Umbilical cord (tissue), 2 donors: ENCODE measurements around the gene ETV7. TPM values are rescaled to one million over a fixed set of nuclear protein-coding genes. Genes with fewer than 3 reads are reported as not detected.
"Not testable (repeated sequence)": the region's sequence is repeated elsewhere in the genome, so short reads cannot be mapped to it uniquely, and the experiment has no call there.

Experiments
- DNase-seq: peaks from one replicate; pipeline ENCODE4 v3.0.0-alpha.2; 2015; ENCODE audit warnings: low spot score
- total RNA-seq: library from RNA; depleted of rRNA; stranded (reverse); fragments of >200 nt; gene quantifications from one replicate; pipeline ENCODE4 v1.2.3, GENCODE V29; 2014; ENCODE audit warnings: low replicate concordance; ENCODE audit not compliant: insufficient read depth

ETV7 gene
- total RNA-seq, 1 donor from 2014 or later, result 0.96 TPM

DNA sequence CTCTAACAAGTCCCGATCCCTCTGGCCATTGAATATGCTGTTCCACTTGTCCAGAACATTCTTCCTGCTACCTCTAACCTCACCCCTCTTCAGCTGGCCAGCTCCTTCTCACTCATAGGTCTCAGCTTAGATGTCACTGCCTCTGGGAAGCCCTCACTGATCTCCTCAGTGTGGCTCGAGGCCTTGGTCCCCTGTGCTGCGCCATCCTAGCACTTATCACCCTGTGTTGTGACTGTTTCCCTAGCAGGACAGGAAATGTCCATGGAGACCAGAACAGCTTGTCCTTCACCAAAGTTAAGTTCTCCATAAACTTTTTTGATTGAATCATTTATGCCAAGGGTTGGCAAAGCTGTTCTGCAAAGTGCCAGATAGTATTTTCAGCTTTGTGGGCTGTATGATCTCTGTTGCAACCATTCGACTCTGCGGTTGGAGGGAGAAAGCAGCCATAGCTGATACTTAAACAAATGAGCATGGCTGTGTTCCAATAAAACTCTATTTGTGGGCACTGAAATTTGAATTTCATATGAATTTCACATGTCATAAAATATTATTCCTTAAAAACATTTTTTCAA is 44.3 kb downstream of the ETV7 start:
- no peak for DNase-seq

GRCh38 chr6:36340618-36341454 is 46.6 kb downstream of the ETV7 start:
- peak; percentile 59 for DNase-seq

DNA sequence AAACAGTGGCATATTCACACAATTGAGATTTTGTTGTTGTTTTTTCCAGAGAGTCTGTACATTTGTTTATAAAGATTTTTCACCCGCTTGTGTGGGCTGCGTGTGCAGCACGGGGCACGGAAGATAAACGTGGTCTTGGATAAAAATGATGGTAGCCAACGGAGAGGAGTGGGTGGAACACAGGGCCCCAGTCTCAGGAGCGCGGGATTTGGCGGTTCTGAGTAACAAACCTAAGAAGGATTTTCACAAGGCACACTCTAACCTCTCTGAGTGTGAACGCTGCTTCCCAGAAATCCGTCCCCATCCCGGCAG is 47.2 kb downstream of the ETV7 start:
- DNase-seq, result no peak

- no peak for DNase-seq
These were observed 48.3 kb downstream of the ETV7 start for GRCh38 chr6:36339146-36339545.

DNA sequence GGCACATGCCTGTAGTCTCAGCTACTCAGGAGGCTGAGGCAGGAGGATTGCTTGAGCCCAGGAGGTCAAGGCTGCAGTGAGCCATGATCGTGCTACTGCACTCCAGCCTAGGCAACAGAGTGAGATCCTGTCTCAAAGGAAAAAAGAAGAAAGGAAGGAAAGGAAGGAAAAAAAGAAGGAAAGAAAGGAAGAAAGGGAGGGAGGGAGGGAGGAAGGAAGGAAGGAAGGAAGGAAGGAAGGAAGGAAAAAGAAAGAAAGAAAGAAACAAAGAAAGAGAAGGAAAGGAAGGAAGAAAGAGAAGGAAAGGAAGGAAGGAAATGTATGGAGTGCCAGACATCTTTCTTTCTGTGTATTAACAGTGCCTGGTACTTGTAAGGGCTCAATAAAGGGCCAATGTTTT is 49.2 kb downstream of the ETV7 start:
- not testable (repeated sequence) for DNase-seq

DNA sequence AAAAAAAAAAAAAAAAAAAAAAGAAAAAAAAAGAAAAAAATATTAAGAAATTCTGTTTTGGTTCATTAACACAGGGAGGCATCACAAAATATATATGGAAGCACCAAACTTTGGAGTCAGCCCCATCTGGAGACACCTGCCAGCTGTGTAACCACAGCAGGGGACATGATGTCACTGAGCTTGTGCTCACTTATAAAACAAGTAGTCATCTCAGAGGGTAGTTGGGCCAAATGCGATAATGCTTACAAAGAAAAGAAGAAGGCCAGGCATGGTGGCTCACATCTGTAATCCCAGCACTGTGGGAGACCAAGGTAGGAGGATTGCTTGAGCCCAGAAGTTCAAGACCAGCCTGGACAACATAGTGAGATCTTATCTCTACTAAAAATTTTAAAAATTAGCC is 49.7 kb downstream of the ETV7 start:
- no peak for DNase-seq

DNA sequence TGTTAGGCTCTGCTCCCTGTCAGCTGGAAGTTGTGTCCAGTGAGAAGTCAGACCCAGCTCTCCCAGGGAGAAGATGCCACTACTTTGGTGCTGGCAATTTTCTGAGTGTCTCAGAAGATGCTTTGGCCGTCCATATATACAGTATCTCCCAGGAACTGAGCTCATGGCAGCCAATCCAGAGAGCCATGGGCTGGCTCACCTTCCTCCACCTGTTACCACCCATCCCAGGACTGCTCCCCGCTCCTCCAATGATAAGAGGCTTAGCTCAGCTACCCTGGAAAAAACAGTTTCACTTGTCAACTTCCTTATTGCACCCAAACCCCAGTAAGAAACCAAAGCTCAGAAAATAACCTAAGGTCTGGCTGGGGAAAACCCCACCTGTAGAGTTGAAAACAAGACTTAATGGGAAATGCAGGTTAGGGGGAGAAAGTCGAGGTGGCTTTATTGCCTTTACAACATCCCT is 50.7 kb downstream of the ETV7 start, which contains the start of gene BNIP5:
BNIP5 (minus strand) TSS at position 110 of the 463 bp plus-strand sequence. CDS start 6,198 bp downstream, outside the sequence.
- no peak for DNase-seq

DNA sequence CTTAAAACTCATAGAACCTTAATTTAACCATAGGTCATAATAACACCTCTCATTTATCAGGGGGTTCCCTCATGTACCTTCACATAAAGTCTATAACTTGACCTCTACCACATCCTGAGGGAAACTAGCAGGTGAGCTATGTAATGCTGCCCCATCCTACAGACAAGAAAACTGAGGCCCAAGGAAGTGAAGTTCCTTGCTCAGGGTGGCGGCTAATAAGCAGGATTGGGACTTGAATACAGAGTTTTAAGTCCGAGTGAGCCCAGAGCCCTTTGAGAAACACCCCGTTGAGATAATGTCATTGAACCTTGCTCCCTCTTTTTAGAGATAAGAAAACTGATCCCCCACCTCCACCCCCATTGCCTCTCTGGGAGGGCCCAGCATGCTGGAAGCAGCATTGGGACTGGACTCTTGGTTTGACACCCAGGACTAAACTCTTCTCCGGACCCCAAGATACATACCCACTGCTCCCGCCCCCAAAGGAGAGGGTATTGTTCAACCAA is 51.2 kb downstream of the ETV7 start:
- no peak for DNase-seq

DNA sequence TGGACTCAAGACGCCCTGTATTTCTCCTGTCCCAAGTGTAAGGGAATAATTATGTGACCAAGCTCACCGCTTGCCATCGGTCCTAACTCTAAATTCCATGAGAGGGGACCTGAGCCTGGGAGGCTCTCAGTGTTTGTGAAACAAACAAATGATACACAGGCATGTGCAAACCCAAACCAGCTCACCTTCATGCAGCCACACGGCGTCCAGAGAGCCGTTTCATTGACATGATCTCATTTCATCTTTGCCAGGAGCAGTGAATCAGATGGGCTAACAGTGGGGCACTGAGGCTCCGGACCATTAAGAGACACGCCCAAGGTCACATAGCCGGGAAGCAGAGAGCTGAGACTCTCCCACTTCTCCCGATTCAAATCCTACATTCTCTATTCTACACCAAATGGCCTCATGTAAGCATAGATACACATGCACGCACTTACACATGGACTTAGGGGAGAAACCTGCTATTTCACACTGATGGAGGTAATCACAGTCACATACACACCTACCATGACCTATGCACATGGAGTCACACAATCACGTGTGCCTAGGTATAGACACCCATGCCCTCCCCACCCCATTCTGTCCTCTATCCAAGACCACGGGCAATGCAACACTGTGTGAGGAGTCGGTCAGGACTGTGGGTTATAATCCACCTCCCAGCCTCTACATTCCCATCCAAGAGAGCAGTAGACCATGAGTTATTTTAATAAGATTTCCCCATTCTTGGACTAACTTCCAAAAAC is 51.8 kb downstream of the ETV7 start:
- no peak for DNase-seq

DNA sequence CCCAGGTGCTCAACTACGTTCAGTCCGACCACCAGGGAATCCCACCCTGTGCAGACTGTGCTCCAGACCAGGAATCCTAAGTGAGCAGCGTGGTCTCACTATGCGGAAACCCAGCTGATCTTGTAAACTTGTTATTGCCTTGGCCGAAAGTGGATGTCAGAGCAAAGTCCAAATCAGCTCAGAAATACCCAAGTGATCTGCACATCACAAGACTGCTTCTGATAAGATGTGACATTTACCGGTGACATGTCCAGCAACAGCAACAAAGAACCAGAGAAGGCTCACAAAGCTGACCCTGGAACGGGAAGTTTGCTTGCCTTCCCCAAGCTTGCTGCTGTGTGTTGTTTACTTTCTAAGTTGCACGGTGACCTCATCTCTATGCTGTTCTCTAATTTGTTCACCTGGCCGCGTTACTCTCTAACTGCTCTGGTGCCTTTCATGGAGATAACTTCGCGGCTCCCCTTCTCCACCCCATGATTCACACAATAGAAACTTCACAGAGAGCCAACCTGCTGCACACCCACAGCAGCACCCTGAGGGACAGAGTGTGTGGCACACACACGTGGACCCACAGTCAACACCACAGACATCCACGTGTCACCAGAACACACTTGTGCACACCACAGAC is 52.5 kb downstream of the ETV7 start:
- no peak for DNase-seq

DNA sequence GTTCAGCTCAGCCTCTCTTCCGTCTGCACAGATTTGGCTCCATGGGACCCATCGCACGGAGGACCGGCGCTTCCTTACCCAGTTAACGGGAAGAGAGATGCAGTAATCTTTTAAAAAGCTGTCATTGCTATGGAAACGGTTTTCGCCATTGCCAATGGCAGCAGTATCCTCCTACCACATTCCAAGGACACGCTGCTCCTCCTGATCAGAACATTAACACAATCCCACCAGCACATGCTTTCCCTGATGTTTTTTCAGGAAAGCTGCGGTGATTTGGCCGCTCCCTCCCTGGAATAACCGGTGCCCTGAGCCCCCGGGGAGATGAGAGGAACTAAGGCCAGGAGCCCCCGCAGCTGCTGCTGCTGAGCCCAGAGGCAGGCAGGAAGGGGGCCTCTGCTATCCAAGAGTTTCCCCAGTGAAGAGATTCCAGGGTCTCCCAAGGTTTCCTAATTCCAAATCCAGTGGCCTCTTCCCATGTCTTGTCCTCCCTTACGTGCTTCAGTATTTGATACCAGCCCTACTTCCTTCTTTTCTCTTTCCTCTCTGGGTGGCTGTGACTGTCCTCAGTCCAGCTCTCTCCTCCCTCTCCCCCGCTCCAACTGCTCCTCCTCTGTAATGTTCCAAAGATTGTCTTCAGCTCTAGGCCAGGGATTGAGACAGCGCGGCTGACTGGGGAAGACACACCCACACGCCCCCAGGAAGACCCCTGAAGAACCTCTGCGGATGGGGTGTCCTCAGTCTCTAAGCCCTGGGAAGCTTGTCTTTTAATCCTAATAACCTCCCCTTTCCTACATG is 53.3 kb downstream of the ETV7 start:
- DNase-seq, result no peak

DNA sequence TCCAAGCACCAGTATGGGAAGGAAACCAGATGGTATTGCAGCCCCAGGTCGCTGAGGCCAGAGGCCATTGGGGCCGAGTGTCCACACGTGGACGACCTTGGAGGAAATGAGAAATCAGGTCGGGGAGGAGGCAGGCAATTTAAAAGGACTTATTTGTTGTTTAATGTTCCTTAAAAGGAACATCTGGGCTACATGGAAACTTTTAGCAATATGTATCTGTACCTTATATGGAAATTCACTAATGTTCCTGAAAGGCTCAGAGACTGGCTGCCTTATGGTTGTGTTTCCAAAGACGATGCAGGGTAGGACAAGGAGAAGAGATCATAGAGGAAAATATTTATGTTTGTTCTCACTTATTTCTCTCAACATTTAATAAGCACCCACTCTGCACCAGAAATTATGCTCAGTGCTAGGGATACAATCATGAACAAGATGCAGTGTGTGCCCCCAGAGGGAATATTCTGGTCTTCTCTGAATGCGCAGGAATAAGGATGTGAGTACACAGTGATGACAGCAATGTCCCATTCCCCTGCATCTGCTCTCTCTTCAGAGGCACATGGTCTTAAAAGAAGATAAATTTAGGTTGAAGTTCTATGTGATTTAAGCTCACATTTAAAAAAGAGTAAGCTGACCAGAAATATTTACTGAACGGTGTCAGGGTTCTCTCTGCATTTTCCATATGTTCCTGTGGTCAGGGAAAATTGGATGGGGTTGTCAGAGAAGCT is 54.1 kb downstream of the ETV7 start:
- DNase-seq, result no peak

DNA sequence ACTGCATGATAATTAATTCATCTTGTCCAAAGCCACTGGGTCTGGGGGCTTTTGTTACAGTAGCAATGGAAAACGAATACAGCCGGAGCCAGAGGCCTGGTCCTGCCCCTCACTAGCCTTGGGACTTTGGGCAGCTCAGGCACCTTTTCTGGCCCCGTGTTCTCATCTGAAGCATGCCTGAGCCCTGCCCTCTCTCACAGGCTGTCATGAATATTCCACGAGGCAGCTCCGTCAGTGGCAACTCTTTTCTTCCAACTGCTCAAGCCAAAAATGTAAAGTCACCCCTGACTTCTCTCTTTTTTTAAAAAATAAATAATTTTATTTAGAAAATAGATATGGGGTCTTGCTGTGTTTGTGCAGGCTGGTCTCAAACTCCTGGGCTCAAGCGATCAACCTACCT is 56.1 kb downstream of the ETV7 start:
- no peak for DNase-seq

- DNase-seq, result no peak
These were observed 57.1 kb downstream of the ETV7 start for GRCh38 chr6:36330366-36330765.

DNA sequence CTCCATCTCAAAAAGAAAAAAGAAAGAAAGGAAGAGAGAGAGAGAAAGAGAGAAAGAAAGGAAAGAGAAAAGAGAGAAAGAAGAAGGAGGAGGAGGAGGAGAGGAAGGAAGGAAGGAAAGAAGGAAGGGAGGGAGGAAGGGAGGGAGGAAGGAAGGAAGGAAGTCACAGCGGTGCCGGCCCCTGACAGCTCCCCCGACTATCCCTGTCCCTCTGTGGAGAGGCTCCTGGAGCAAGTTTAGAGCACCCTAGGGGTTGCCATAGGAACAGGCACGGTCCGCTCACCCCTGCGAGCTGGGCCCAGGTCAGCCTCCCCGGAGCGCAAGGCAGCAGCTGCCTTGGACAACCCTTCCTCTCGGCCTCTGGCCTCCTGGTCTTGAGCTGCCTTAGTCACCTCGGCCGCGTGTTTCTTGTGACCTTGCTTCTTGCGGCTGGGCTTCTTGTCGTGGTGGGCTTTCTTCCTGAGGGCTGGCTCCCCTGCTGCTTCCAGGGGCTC is 57.6 kb downstream of the ETV7 start:
- no peak for DNase-seq

DNA sequence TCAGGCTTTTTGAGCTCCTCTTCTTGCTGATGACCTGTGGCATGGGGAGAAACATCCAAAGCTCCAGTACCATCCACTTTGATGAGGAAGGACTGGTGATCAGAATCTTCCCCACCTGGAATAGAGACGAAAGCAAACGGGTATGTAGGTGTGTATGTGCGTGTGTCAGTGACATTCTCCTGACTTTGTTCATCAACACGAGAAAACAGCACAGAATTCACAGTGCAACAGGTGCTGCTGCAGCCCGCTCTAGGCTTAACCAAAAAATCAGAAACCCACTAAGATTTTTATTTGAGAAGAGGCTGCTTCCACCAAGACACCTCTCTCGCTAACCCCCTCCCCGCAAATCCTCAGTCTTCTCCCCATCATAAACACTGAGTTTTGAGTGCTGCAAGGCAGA is 58.9 kb downstream of the ETV7 start:
- DNase-seq, result no peak

GRCh38 chr6:36327919-36328236 is 59.6 kb downstream of the ETV7 start:
- DNase-seq, result no peak

- DNase-seq, result no peak
These were observed 60.1 kb downstream of the ETV7 start for GRCh38 chr6:36327226-36327918.

DNA sequence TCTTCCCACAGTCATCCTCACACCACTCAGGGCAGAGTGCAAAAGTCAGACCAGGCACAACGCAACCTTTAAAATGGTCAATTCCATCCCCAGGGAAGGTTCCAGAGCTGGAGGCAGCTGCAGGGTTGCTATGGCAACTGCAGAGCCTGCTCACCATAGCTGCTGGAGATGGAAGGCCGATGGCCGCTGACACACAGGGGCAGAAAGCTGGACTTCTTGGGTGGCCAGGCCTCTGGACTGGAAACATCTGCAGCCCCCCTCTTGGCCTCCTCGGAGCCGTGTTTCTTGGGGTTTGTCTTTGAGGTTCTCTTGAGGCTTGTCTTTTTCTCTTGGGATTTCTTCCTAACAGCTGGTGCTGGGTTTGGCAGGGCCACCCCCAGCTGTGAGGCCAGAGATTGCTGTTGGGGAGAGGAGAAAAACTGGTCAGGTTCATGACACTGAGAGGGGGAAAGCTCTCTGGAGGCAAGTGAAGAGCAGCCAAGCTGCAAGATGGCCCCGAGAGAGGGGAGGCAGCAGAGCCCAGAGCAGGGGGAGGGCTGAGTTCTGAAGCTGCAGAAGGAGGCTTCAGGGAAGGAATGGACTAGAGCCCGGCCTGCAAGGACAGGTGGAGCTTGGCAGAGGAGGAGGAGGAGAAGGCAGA is 61.0 kb downstream of the ETV7 start:
- DNase-seq, result peak; percentile 51
